ENCODE measurements around the gene QPCT. TPM values are rescaled to one million over a fixed set of nuclear protein-coding genes. Genes with fewer than 3 reads are reported as not detected.

The QPCT gene
- total RNA-seq, 1 donor: 8.3 TPM

- TF ChIP-seq, protein P1, sequence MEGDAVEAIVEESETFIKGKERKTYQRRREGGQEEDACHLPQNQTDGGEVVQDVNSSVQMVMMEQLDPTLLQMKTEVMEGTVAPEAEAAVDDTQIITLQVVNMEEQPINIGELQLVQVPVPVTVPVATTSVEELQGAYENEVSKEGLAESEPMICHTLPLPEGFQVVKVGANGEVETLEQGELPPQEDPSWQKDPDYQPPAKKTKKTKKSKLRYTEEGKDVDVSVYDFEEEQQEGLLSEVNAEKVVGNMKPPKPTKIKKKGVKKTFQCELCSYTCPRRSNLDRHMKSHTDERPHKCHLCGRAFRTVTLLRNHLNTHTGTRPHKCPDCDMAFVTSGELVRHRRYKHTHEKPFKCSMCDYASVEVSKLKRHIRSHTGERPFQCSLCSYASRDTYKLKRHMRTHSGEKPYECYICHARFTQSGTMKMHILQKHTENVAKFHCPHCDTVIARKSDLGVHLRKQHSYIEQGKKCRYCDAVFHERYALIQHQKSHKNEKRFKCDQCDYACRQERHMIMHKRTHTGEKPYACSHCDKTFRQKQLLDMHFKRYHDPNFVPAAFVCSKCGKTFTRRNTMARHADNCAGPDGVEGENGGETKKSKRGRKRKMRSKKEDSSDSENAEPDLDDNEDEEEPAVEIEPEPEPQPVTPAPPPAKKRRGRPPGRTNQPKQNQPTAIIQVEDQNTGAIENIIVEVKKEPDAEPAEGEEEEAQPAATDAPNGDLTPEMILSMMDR (IDR thresholded peaks at IDR 0.05; ENCODE audit: insufficient read depth, low read length): no peak
- no peak overlapping the region for H3K4me3 ChIP-seq (ENCODE audit: low read depth, low read length)
- DNase-seq (ENCODE audit: low read depth): no peak
Measured at GRCh38 chr2:37364351-37364750, 19.9 kb downstream of the QPCT start.

- DNase-seq (ENCODE audit: low read depth): no peak
- TF ChIP-seq, protein P1 (IDR thresholded peaks at IDR 0.05; ENCODE audit: insufficient read depth, low read length): no peak
- no peak overlapping the region for H3K4me3 ChIP-seq (ENCODE audit: low read depth, low read length)
Measured at GRCh38 chr2:37365669-37366068, 21.2 kb downstream of the QPCT start.

DNA sequence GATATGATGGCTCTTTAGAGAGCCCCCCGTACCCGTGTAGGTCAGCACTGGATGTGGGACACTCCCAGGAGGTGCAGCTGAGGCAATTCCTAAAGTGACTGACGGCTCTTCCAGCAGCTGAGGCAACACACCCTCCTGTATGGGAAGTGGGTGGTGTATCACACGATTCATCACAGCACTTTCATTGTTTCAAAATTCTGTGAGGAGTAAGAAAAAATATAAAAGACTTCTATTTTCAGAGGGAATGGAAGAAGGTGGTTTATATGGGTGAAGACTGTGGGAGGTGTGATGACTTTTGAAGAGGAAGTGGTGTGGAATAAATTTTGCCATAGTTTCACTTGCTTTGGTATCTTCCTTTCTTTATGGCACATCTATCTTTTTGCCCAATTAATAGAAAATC is 22.3 kb downstream of the QPCT start:
- H3K4me3 ChIP-seq (ENCODE audit: low read depth, low read length): no peak overlapping the region
- TF ChIP-seq, protein P1 (IDR thresholded peaks at IDR 0.05; ENCODE audit: insufficient read depth, low read length): no peak
- no peak for DNase-seq (ENCODE audit: low read depth)

DNA sequence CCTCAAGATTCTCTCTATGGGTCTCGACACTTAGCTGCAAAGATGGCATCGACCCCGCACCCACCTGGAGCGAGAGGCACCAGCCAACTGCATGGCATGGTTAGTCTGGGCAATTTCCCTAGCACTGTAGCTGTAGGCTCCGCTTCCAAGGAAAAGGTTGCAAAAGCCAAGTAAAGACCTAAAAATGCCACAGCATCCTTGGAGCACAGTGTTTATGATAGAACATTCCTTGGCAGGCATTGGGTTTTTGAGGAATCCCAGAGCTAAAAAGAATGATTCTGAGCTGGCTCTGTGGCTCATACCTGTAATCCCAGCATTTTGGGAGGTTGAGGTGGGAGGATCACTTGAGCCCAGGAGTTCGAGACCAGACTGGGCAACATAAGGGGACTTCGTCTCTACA is 22.9 kb downstream of the QPCT start:
- DNase-seq (ENCODE audit: low read depth): no peak
- no peak overlapping the region for H3K4me3 ChIP-seq (ENCODE audit: low read depth, low read length)
- TF ChIP-seq, protein P1 (IDR thresholded peaks at IDR 0.05; ENCODE audit: insufficient read depth, low read length): no peak

- no peak for DNase-seq (ENCODE audit: low read depth)
- H3K4me3 ChIP-seq (ENCODE audit: low read depth, low read length): no peak overlapping the region
- TF ChIP-seq, protein P1 (IDR thresholded peaks at IDR 0.05; ENCODE audit: insufficient read depth, low read length): no peak
Measured at GRCh38 chr2:37367984-37368383, 23.6 kb downstream of the QPCT start.

GRCh38 chr2:37370666-37371065 is 26.2 kb downstream of the QPCT start:
- no peak for DNase-seq (ENCODE audit: low read depth)
- TF ChIP-seq, protein P1 (IDR thresholded peaks at IDR 0.05; ENCODE audit: insufficient read depth, low read length): no peak

GRCh38 chr2:37372000-37372399 is 27.6 kb downstream of the QPCT start:
- TF ChIP-seq, protein P1 (IDR thresholded peaks at IDR 0.05; ENCODE audit: insufficient read depth, low read length): no peak
- DNase-seq (ENCODE audit: low read depth): no peak
- no peak overlapping the region for H3K4me3 ChIP-seq (ENCODE audit: low read depth, low read length)

More at GRCh38 chr2:37370666-37371065, 26.2 kb downstream of the QPCT start:
- H3K4me3 ChIP-seq (ENCODE audit: low read depth, low read length): no peak overlapping the region

Data from fibroblast of the aortic adventitia (primary cell).